Measurements from ENCODE around the gene ALDH8A1. TPM values are rescaled to one million over a fixed set of nuclear protein-coding genes. Genes with fewer than 3 reads are reported as not detected.

Gene ALDH8A1
- total and polyA plus RNA-seq, 10 of the 15 experiments (the other 5 are each of a cell fraction or from before 2014, with no cell fraction given) = 0.13 to 1.8 (median 0.62) TPM; not detected in 3

- TF ChIP-seq E4F1 (IDR thresholded peaks at IDR 0.05; ENCODE audit: borderline replicate concordance, partially characterized antibody) = no peak
- TF ChIP-seq JUNB (IDR thresholded peaks at IDR 0.05) = peak; percentile 99
- no peak for TF ChIP-seq REST (IDR thresholded peaks at IDR 0.05; ENCODE audit: low read depth, low read length)
- TF ChIP-seq DPF2 (IDR thresholded peaks at IDR 0.05) = peak; percentile 77
Measured at GRCh38 chr6:134979142-134979541, 29.2 kb upstream of the ALDH8A1 start (continued).

- intact Hi-C loops (cut with micrococcal nuclease; ENCODE audit: unreplicated experiment) = no loop called here
- Histone ChIP-seq H3K9me3 (replicated peaks; ENCODE audit: control insufficient read depth, insufficient read depth, low read length) (no peaks in the 10 kb centered on the region), H3K4me2 (ENCODE audit: control insufficient read depth, insufficient read depth) (no peak overlapping the region), H3K9ac (ENCODE audit: control insufficient read depth, insufficient read depth, low read length) (no peak overlapping the region), H2AFZ (ENCODE audit: control insufficient read depth, low read depth, low read length) (no peak overlapping the region), H3K27me3 (replicated peaks in 1 of 2; ENCODE audit: control insufficient read depth in 2 of 2, insufficient read depth in 2 of 2, low read length in 1 of 2) (no peaks in the 10 kb centered on the region), H3K27ac (ENCODE audit: control insufficient read depth, insufficient read depth) (no peak overlapping the region), H3K36me3 (ENCODE audit: control insufficient read depth in 2 of 2, insufficient read depth in 2 of 2, low read length in 1 of 2) (peaks cover 1 to 9% of the 10 kb centered on the region in 2 experiments; a peak in 3 of 4 replicates), H3K79me2 (ENCODE audit: control insufficient read depth, insufficient read depth, low read length) (no peaks in the 10 kb centered on the region), H3K4me1 (ENCODE audit: control insufficient read depth, insufficient read depth, low read length) (peaks cover 5% of the 10 kb centered on the region; the same call in 1 of the 2 replicates), H4K20me1 (ENCODE audit: control insufficient read depth, insufficient read depth) (no peaks in the 10 kb centered on the region), H3K4me3 (no peak overlapping the region)
- RAD21 ChIA-PET (ENCODE audit: unreplicated experiment) = no interaction called here
- WGBS (ENCODE audit: insufficient coverage, insufficient replicate concordance, low lambda C conversion rate, missing lambda C conversion rate) = 83% methylated on average over 1 of the region's 1 CpG
- CTCF ChIA-PET = interaction anchor here (0.7 kb wide), 1 partner anchor 23 kb away, joined by 3 read pairs; no protein-coding TSS in a partner anchor
- POLR2A ChIA-PET = no interaction called here
- FAIRE-seq (no peak), DNase-seq (ENCODE audit: low read depth, low spot score) (no peak), ATAC-seq (no peak)
- in situ Hi-C loops (cut with MboI) = no loop called here
- SMC1A ChIA-PET (ENCODE audit: uncharacterized antibody, unreplicated experiment) = interaction anchor here (1.0 kb wide), 1 partner anchor 21 kb away, joined by 3 read pairs; no protein-coding TSS in a partner anchor
- no TSS peak for BruUV-seq (replicated peaks)
- TF ChIP-seq IKZF1 (conservative IDR thresholded peaks at IDR 0.05) (no peak), HDAC6 (IDR thresholded peaks at IDR 0.05; ENCODE audit: unreplicated experiment) (no peak), CBFB (IDR thresholded peaks at IDR 0.05; ENCODE audit: low read depth) (no peak), BMI1 (IDR thresholded peaks at IDR 0.05; ENCODE audit: borderline replicate concordance) (no peak), EGR1 (IDR thresholded peaks at IDR 0.05; ENCODE audit: borderline replicate concordance in 1 of 2, low read depth in 2 of 2, low read length in 2 of 2) (no peak), ZBTB40 (IDR thresholded peaks at IDR 0.05; ENCODE audit: borderline replicate concordance) (no peak), ZNF217 (IDR thresholded peaks at IDR 0.05) (no peak), SREBF1 (IDR thresholded peaks at IDR 0.05; ENCODE audit: low read length) (no peak)
Measured at GRCh38 chr6:134974370-134974769, 24.5 kb upstream of the ALDH8A1 start.
